ENCODE data around the gene ATXN7L1. TPM values are rescaled to one million over a fixed set of nuclear protein-coding genes. Genes with fewer than 3 reads are reported as not detected.

Gene ATXN7L1
- total and polyA plus RNA-seq, 2 of the 8 experiments (the other 6 are each of a cell fraction or from before 2014, with no cell fraction given), result 14.3 to 34.0 TPM

- TF ChIP-seq ATF2 (IDR thresholded peaks at IDR 0.05; ENCODE audit: low read length) (no peak), CHD1 (IDR thresholded peaks at IDR 0.05; ENCODE audit: low read depth, low read length) (no peak), BRCA1 (IDR thresholded peaks at IDR 0.05; ENCODE audit: low read depth, low read length) (no peak)
- WGBS, 2 experiments (ENCODE audit: extremely low coverage in 1 of 2, insufficient coverage in 1 of 2, insufficient read length in 1 of 2, insufficient replicate concordance in 2 of 2, low coverage in 1 of 2, low lambda C conversion rate in 2 of 2, missing lambda C conversion rate in 1 of 2), result 89% methylated on average over 2 of the region's 2 CpGs; no CpG with 5 or more reads in 1 of the 2 experiments
- no peak overlapping the region for H3K4me3 ChIP-seq (ENCODE audit: extremely low read depth in 1 of 4, insufficient read depth in 2 of 4, low read depth in 3 of 4, low read length in 4 of 4)
Measured at GRCh38 chr7:105803429-105803736, 73.0 kb downstream of the ATXN7L1 start.

More at GRCh38 chr7:105803429-105803736, 73.0 kb downstream of the ATXN7L1 start:
- Histone ChIP-seq H2BK120ac (replicated peaks; ENCODE audit: low read depth, low read length) (no peak overlapping the region), H3K27ac (ENCODE audit: low read depth, low read length) (no peak overlapping the region), H2BK12ac (ENCODE audit: low read depth, low read length) (no peak overlapping the region), H3K9me3 (ENCODE audit: insufficient read depth in 2 of 2, low read depth in 1 of 2, low read length in 1 of 2) (no peaks in the 10 kb centered on the region), H3K4me1 (replicated peaks in 1 of 4; ENCODE audit: control insufficient read depth in 3 of 4, insufficient read depth in 4 of 4, low read length in 3 of 4) (peaks cover 9 to 21% (median 18%) of the 10 kb centered on the region in 4 experiments; a peak in 6 of 7 replicates), H3K14ac (ENCODE audit: insufficient read length) (no peak overlapping the region), H3K56ac (replicated peaks; ENCODE audit: insufficient read length, low read depth, low read length) (no peak overlapping the region), H3K27me3 (replicated peaks in 1 of 4; ENCODE audit: control insufficient read depth in 3 of 4, extremely low read depth in 1 of 4, insufficient read depth in 3 of 4, low read length in 3 of 4) (no peaks in the 10 kb centered on the region), H2BK20ac (ENCODE audit: low read length) (no peak overlapping the region), H4K5ac (ENCODE audit: insufficient read length, low read depth, low read length) (no peak overlapping the region), H4K91ac (replicated peaks; ENCODE audit: insufficient read length, low read length) (no peak overlapping the region), H4K8ac (ENCODE audit: extremely low read depth, insufficient read depth, low read length) (no peak overlapping the region), H3K18ac (ENCODE audit: extremely low read depth, low read length) (no peak overlapping the region), H2BK5ac (ENCODE audit: low read depth, low read length) (no peak overlapping the region), H2AK5ac (ENCODE audit: low read depth, low read length) (no peak overlapping the region), H2AFZ (ENCODE audit: low read length) (no peak overlapping the region), H3K79me1 (ENCODE audit: low read depth, low read length) (no peaks in the 10 kb centered on the region; the same call in 1 of the 2 replicates), H3K4me2 (ENCODE audit: insufficient read depth in 1 of 2, low read depth in 2 of 2, low read length in 2 of 2) (no peak overlapping the region), H4K20me1 (replicated peaks in 1 of 2; ENCODE audit: control insufficient read depth in 1 of 2, insufficient read depth in 2 of 2, low read length in 2 of 2) (peaks cover 13 to 17% of the 10 kb centered on the region in 2 experiments), H3K79me2 (ENCODE audit: control insufficient read depth in 1 of 2, insufficient read depth in 2 of 2, low read length in 2 of 2) (no peaks in the 10 kb centered on the region; a peak in 1 of 4 replicates), H3K23ac (ENCODE audit: insufficient read length) (no peak overlapping the region), H3K9ac (replicated peaks in 1 of 4; ENCODE audit: extremely low read depth in 1 of 4, low read depth in 3 of 4, low read length in 3 of 4) (no peak overlapping the region), H3K36me3 (ENCODE audit: control insufficient read depth in 2 of 4, insufficient read depth in 4 of 4, low read length in 3 of 4) (no peaks in the 10 kb centered on the region; a peak in 1 of 8 replicates), H3K23me2 (ENCODE audit: low read depth, low read length) (no peaks in the 10 kb centered on the region), H2BK15ac (ENCODE audit: low read length) (no peak overlapping the region), H3K4ac (replicated peaks; ENCODE audit: insufficient read length, low read depth, low read length) (no peak overlapping the region)
- no peak for DNase-seq (ENCODE audit: low read depth in 1 of 2, low spot score in 2 of 2)
- no peak for FAIRE-seq
- ChIA-PET POLR2A (ENCODE audit: partially characterized antibody) (interaction anchor here (1.1 to 1.8 kb wide), 2 partner anchors 18 to 33 kb away, joined by 4 read pairs; no protein-coding TSS in a partner anchor), CTCF (ENCODE audit: partially characterized antibody) (interaction anchor here (1.3 to 5.5 kb wide), 5 partner anchors 13 to 147 kb away, joined by 3 to 29 read pairs (median 4); no protein-coding TSS in a partner anchor)

Measured in H1 (cell line).